Mucosa of stomach (tissue), 1 donor: ENCODE results near the gene KRT37.
"Not testable (repeated sequence)": the region's sequence is repeated elsewhere in the genome, so short reads cannot be mapped to it uniquely, and the experiment has no call there.

Source experiments
- H3K27me3 ChIP-seq: one replicate; pipeline ENCODE4 v1.7.0; 2013; ENCODE audit warnings: mild to moderate bottlenecking, low read length; ENCODE audit not compliant: control insufficient read depth, insufficient read depth
- H3K36me3 ChIP-seq: one replicate; pipeline ENCODE4 v1.7.0; 2013; ENCODE audit warnings: low read length; ENCODE audit not compliant: control insufficient read depth, insufficient read depth
- H3K4me1 ChIP-seq: one replicate; pipeline ENCODE4 v1.7.0; 2013; ENCODE audit warnings: mild to moderate bottlenecking, low read length; ENCODE audit not compliant: control insufficient read depth, insufficient read depth
- H3K4me3 ChIP-seq: one replicate; pipeline ENCODE4 v1.7.0; 2013; ENCODE audit warnings: low read length
- H3K9ac ChIP-seq: one replicate; pipeline ENCODE4 v1.7.0; 2013; ENCODE audit warnings: mild to moderate bottlenecking, low read length, moderate library complexity
- H3K9me3 ChIP-seq: one replicate; pipeline ENCODE4 v1.7.0; 2013; ENCODE audit warnings: mild to moderate bottlenecking, low read length, moderate library complexity; ENCODE audit not compliant: control insufficient read depth
- donor health status: Pancreatic carcinoma.

The KRT37 gene

DNA sequence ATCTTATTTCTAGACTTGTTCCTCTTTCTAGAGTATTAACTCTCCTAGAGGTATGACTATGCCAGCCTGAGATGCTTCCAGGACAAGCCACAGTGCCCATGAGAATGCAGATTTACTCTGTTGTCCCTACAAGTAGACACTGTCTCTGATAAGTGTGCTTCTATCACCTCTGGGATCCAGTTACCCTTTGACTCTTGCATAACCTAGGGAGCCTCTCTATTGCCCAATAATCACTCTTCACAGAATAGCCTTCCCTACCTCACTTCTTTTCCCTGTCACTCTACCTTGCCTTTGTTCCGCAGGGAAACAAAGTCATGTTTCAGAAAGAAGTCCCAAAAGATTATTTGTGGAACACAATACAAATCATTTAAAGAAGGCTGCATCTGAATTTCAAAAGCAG is 40.7 kb downstream of the KRT37 start:
- no peak overlapping the region for H3K4me3 ChIP-seq
- H3K27me3 ChIP-seq: peaks cover 4% of the 10 kb centered on the region
- H3K9ac ChIP-seq: no peak overlapping the region
- no peaks in the 10 kb centered on the region for H3K4me1 ChIP-seq
- no peaks in the 10 kb centered on the region for H3K36me3 ChIP-seq
- H3K9me3 ChIP-seq: no peaks in the 10 kb centered on the region

DNA sequence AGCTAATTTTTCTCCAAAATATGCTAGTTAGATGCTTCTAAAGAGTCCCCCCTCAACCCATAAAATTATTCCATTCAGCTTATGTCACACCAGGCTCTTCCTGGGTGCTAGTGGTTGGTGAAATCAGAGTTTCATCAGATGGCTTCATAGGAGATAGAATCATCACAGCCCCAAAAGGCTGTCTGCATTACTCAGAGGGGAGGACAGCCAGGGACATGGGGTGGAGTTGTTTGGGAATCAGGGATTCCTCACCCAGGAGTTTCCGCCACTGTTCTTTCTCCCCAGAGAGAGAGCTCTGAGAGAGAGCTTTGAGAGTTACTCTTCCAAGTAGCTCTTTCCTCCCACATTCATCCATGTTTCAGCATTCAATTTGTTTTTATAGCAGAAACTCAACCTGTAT is 42.0 kb downstream of the KRT37 start:
- no peak overlapping the region for H3K4me3 ChIP-seq
- no peaks in the 10 kb centered on the region for H3K9me3 ChIP-seq
- H3K27me3 ChIP-seq: peaks cover 4% of the 10 kb centered on the region
- H3K4me1 ChIP-seq: no peaks in the 10 kb centered on the region
- no peaks in the 10 kb centered on the region for H3K36me3 ChIP-seq
- no peak overlapping the region for H3K9ac ChIP-seq

DNA sequence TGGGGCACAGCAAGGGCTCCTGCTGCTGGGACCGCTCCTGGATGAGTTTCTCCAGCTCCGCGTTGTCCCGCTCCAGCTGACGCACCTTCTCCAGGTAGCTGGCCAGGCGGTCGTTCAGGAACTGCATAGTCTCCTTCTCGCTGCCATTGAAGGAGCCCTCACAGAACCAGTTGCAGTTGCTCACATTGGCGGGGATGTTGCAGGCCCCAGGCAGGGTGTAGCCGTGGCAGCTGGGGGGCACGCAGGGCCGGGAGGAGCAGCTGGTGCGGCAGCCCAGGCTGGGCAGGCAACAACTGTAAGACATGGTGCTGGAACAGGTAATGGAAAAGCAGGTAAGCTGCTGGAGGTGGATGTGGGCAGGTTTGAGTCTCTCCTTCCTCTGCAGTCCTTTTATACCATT is 42.4 kb downstream of the KRT37 start, which contains the start of gene KRT34:
Gene KRT34, minus strand, starts transcription at position 364 of the 400 bp plus-strand sequence. Its CDS starts 60 bp downstream, at position 304.
- H3K27me3 ChIP-seq: not testable (repeated sequence)

DNA sequence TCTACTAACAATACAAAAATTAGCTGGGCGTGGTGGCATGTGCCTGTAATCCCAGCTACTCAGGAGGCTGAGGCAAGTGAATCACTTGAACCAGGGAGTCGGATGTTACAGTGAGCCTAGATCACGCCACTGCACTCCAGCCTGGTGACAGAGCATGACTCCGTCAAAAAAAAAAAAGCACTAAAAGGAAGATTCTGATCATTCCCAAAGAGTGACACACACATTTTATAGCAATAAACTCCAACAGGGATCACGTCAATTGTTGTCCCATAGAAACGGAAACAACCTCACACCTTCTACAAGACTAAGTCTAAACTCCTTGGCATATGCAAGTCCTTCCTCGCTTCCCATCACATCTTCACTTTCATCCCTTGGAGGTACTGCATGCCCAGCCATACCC is 44.3 kb downstream of the KRT37 start:
- H3K9ac ChIP-seq, H3K27me3 ChIP-seq, H3K9me3 ChIP-seq, H3K36me3 ChIP-seq, H3K4me1 ChIP-seq, H3K4me3 ChIP-seq: not testable (repeated sequence)

More for the DNA sequence above, 42.4 kb downstream of the KRT37 start, which contains the start of gene KRT34:
- H3K4me3 ChIP-seq, H3K36me3 ChIP-seq, H3K9ac ChIP-seq, H3K4me1 ChIP-seq, H3K9me3 ChIP-seq: not testable (repeated sequence)

DNA sequence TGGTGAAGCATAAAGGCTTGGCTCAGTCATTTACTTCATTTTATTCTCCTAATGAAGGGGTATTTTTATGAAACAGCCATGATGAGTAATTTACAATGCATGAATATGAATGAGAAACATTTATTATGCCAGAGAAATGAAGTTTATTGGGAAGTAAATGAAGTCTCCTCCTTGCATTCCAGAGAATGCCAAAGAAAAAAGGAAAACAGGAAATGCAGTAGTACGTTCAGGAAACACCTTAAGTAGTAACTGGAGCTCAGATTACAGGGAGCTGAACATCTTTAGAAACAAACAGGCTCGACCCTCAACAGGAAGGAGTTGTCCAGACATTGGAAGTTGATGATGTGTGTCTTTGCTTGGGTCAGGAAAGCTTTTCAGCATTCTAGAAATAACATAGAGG is 46.8 kb downstream of the KRT37 start:
- Histone ChIP-seq H3K36me3 (no peaks in the 10 kb centered on the region), H3K27me3 (peaks cover 4% of the 10 kb centered on the region), H3K4me3 (no peak overlapping the region), H3K4me1 (no peaks in the 10 kb centered on the region), H3K9me3 (no peaks in the 10 kb centered on the region), H3K9ac (no peak overlapping the region)
